Mesothelial cell of epicardium (in vitro differentiated cells): ENCODE measurements around the gene AGAP4. TPM values are rescaled to one million over a fixed set of nuclear protein-coding genes. Genes with fewer than 3 reads are reported as not detected.
A peak's percentile ranks its signal among the peaks of the same experiment; 100 is the strongest.
"Not testable (repeated sequence)": the region's sequence is repeated elsewhere in the genome, so short reads cannot be mapped to it uniquely, and the experiment has no call there.

ENCODE experiments used
- DNase-seq, 2 experiments: peaks; one replicate each; pipeline ENCODE4 v3.0.0; 2021; ENCODE audit warnings: low spot score in 2 of 2; ENCODE audit not compliant: unreplicated experiment in 2 of 2
- H3K27ac Mint-ChIP-seq: 2 replicates; pipeline ENCODE4 v1.8.0; 2021; ENCODE audit warnings: mixed read lengths
- H3K27me3 Mint-ChIP-seq: 2 replicates; pipeline ENCODE4 v1.8.0; 2021; ENCODE audit warnings: low read depth, mixed read lengths
- H3K36me3 Mint-ChIP-seq: 2 replicates; pipeline ENCODE4 v1.8.0; 2021; ENCODE audit warnings: mixed read lengths
- H3K4me1 Mint-ChIP-seq: 2 replicates; pipeline ENCODE4 v1.8.0; 2021; ENCODE audit warnings: mixed read lengths
- H3K4me3 Mint-ChIP-seq: 2 replicates; pipeline ENCODE4 v1.8.0; 2021; ENCODE audit warnings: mild to moderate bottlenecking, moderate library complexity, mixed read lengths
- H3K9me3 Mint-ChIP-seq: 2 replicates; pipeline ENCODE4 v1.8.0; 2021; ENCODE audit warnings: mixed read lengths
- total RNA-seq: library from RNA; stranded (reverse); gene quantifications from 3 replicates; pipeline ENCODE4 v1.2.1, GENCODE V29; 2021

Gene AGAP4
- total RNA-seq, result 38.1 to 43.8 TPM (median 40.7 TPM) in 3 replicates

- not testable (repeated sequence) for H3K27me3 Mint-ChIP-seq, H3K36me3 Mint-ChIP-seq, DNase-seq, H3K9me3 Mint-ChIP-seq, H3K27ac Mint-ChIP-seq, H3K4me3 Mint-ChIP-seq, H3K4me1 Mint-ChIP-seq
Observed at GRCh38 chr10:45847400-45847799, at the start of gene AGAP4. TSS of gene AGAP4 (minus strand) at chr10:45847500. CDS start at chr10:45847347, 153 bp downstream.

- not testable (repeated sequence) for H3K4me3 Mint-ChIP-seq, H3K27ac Mint-ChIP-seq, H3K27me3 Mint-ChIP-seq, H3K36me3 Mint-ChIP-seq, DNase-seq, H3K4me1 Mint-ChIP-seq, H3K9me3 Mint-ChIP-seq
Observed at GRCh38 chr10:45890721-45891120, 43.4 kb upstream of the AGAP4 start.

GRCh38 chr10:45889539-45890230 lies 42.4 kb upstream of the AGAP4 start:
- H3K4me1 Mint-ChIP-seq, H3K9me3 Mint-ChIP-seq, H3K4me3 Mint-ChIP-seq, DNase-seq, H3K36me3 Mint-ChIP-seq, H3K27me3 Mint-ChIP-seq, H3K27ac Mint-ChIP-seq: not testable (repeated sequence)

GRCh38 chr10:45882880-45883279 lies 35.6 kb upstream of the AGAP4 start:
- not testable (repeated sequence) for H3K4me3 Mint-ChIP-seq, H3K27ac Mint-ChIP-seq, DNase-seq

GRCh38 chr10:45865404-45865803 lies 18.1 kb upstream of the AGAP4 start:
- H3K4me3 Mint-ChIP-seq, H3K27ac Mint-ChIP-seq, H3K36me3 Mint-ChIP-seq, H3K4me1 Mint-ChIP-seq, H3K27me3 Mint-ChIP-seq, H3K9me3 Mint-ChIP-seq: not testable (repeated sequence)
- DNase-seq, result peak in 1 of 2 experiments; percentile 14

More at GRCh38 chr10:45882880-45883279, 35.6 kb upstream of the AGAP4 start:
- H3K9me3 Mint-ChIP-seq, H3K4me1 Mint-ChIP-seq, H3K27me3 Mint-ChIP-seq, H3K36me3 Mint-ChIP-seq: not testable (repeated sequence)

- not testable (repeated sequence) for H3K36me3 Mint-ChIP-seq, H3K27ac Mint-ChIP-seq
Observed at GRCh38 chr10:45864264-45864663, 17.0 kb upstream of the AGAP4 start.

GRCh38 chr10:45863632-45864031 lies 16.3 kb upstream of the AGAP4 start:
- not testable (repeated sequence) for H3K9me3 Mint-ChIP-seq, DNase-seq, H3K27ac Mint-ChIP-seq, H3K36me3 Mint-ChIP-seq, H3K4me3 Mint-ChIP-seq, H3K27me3 Mint-ChIP-seq, H3K4me1 Mint-ChIP-seq

More at GRCh38 chr10:45864264-45864663, 17.0 kb upstream of the AGAP4 start:
- H3K27me3 Mint-ChIP-seq, DNase-seq, H3K4me3 Mint-ChIP-seq, H3K4me1 Mint-ChIP-seq, H3K9me3 Mint-ChIP-seq: not testable (repeated sequence)

GRCh38 chr10:45857931-45858330 lies 10.6 kb upstream of the AGAP4 start:
- not testable (repeated sequence) for H3K27ac Mint-ChIP-seq, H3K27me3 Mint-ChIP-seq, H3K9me3 Mint-ChIP-seq, H3K4me1 Mint-ChIP-seq, H3K36me3 Mint-ChIP-seq, H3K4me3 Mint-ChIP-seq, DNase-seq

- not testable (repeated sequence) for DNase-seq, H3K27ac Mint-ChIP-seq, H3K27me3 Mint-ChIP-seq, H3K4me1 Mint-ChIP-seq, H3K4me3 Mint-ChIP-seq, H3K36me3 Mint-ChIP-seq, H3K9me3 Mint-ChIP-seq
Observed at GRCh38 chr10:45848467-45848866, 1.2 kb upstream of the AGAP4 start.

GRCh38 chr10:45822918-45823317 lies 24.4 kb downstream of the AGAP4 start:
- DNase-seq, H3K36me3 Mint-ChIP-seq, H3K9me3 Mint-ChIP-seq, H3K4me3 Mint-ChIP-seq, H3K27me3 Mint-ChIP-seq, H3K4me1 Mint-ChIP-seq, H3K27ac Mint-ChIP-seq: not testable (repeated sequence)

- not testable (repeated sequence) for H3K27me3 Mint-ChIP-seq, H3K4me1 Mint-ChIP-seq, H3K27ac Mint-ChIP-seq, DNase-seq, H3K36me3 Mint-ChIP-seq, H3K4me3 Mint-ChIP-seq
- peaks cover 19% of the 10 kb centered on the region for H3K9me3 Mint-ChIP-seq
Observed at GRCh38 chr10:45820107-45820830, 27.0 kb downstream of the AGAP4 start.
